HG03442 (cell line): ENCODE results near the gene SENP2.
"Not testable (repeated sequence)": the region's sequence is repeated elsewhere in the genome, so short reads cannot be mapped to it uniquely, and the experiment has no call there.

Experiments used
- ATAC-seq: cut with Tn5 transposase; IDR thresholded peaks from one replicate; pipeline ENCODE4 v1.9.1; 2021; ENCODE audit warnings: mild to moderate bottlenecking, moderate library complexity; ENCODE audit not compliant: unreplicated experiment

The SENP2 gene

GRCh38 chr3:185646382-185647133, 60.5 kb downstream of the SENP2 start:
- no peak for ATAC-seq

- no peak for ATAC-seq
Observed at GRCh38 chr3:185647134-185647879, 61.2 kb downstream of the SENP2 start.

- ATAC-seq: no peak
Observed at GRCh38 chr3:185647880-185648210, 61.8 kb downstream of the SENP2 start.

- ATAC-seq: no peak
Observed at GRCh38 chr3:185648396-185648795, 62.3 kb downstream of the SENP2 start.

- no peak for ATAC-seq
Observed at GRCh38 chr3:185649414-185649813, 63.3 kb downstream of the SENP2 start.

GRCh38 chr3:185651971-185652370, 65.9 kb downstream of the SENP2 start:
- no peak for ATAC-seq

GRCh38 chr3:185653949-185654757, 68.1 kb downstream of the SENP2 start:
- no peak for ATAC-seq

- ATAC-seq: no peak
Observed at GRCh38 chr3:185654758-185655145, 68.7 kb downstream of the SENP2 start.

- no peak for ATAC-seq
Observed at GRCh38 chr3:185655426-185656320, 69.6 kb downstream of the SENP2 start.

GRCh38 chr3:185656321-185656840, 70.3 kb downstream of the SENP2 start:
- no peak for ATAC-seq

GRCh38 chr3:185657211-185657610, 71.1 kb downstream of the SENP2 start:
- ATAC-seq: no peak

GRCh38 chr3:185657691-185658503, 71.8 kb downstream of the SENP2 start:
- ATAC-seq: no peak

- no peak for ATAC-seq
Observed at GRCh38 chr3:185658504-185658912, 72.4 kb downstream of the SENP2 start.

GRCh38 chr3:185658943-185659342, 72.8 kb downstream of the SENP2 start:
- no peak for ATAC-seq

GRCh38 chr3:185659942-185660921, 74.1 kb downstream of the SENP2 start:
- peak; percentile 54 for ATAC-seq

GRCh38 chr3:185661296-185661695, 75.2 kb downstream of the SENP2 start:
- ATAC-seq: not testable (repeated sequence)

- ATAC-seq: no peak
Observed at GRCh38 chr3:185661772-185662171, 75.7 kb downstream of the SENP2 start.

GRCh38 chr3:185663929-185664328, 77.8 kb downstream of the SENP2 start:
- no peak for ATAC-seq
